Hematopoietic multipotent progenitor cell treated with erythropoietin and hydrocortisone succinate and interleukin-3 and kit ligand, for 15 days (in vitro differentiated cells): ENCODE data around the gene ITPA.

Experiments used
- DNase-seq: peaks from one replicate; pipeline ENCODE4 v3.0.0-alpha.2; 2015; ENCODE audit warnings: low spot score

Gene ITPA

DNA sequence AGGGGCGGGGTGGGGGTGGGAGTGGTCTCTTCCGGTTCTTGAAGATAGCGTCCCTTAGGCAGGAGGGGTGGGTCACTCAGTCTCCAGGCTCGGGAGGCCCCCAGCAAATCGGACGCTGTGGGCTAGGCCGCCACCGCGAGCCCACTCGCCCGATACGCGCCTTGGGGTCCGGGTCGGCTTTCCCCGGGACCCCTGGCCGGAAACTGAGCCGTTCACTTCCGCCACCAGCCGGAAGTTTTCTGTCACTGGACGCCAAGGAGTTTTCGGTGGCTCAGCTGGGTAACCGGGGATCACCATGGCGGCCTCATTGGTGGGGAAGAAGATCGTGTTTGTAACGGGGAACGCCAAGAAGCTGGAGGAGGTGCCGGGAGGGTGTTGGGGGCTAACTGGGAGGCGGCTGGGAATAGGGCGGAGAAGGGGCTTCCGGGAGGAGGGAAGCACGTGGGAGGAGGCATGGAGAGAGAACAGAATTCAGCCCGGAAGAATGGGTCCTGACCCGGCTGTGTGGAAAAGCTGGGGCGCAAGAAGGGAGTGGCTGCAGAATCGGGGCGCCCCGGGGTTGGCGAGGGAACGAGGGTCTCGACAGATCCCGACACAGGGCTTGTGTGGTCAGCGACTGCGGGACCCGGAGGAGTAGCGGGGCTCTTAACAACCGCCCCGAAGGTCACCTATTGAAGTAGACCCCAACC, at the start of gene ITPA:
Gene ITPA (plus strand): TSS at position 242 of the 689 bp plus-strand sequence. CDS start 54 bp downstream, at position 296.
- peak; percentile 48 for DNase-seq

- no peak for DNase-seq
Measured at GRCh38 chr20:3160418-3160817, 48.9 kb upstream of the ITPA start.

DNA sequence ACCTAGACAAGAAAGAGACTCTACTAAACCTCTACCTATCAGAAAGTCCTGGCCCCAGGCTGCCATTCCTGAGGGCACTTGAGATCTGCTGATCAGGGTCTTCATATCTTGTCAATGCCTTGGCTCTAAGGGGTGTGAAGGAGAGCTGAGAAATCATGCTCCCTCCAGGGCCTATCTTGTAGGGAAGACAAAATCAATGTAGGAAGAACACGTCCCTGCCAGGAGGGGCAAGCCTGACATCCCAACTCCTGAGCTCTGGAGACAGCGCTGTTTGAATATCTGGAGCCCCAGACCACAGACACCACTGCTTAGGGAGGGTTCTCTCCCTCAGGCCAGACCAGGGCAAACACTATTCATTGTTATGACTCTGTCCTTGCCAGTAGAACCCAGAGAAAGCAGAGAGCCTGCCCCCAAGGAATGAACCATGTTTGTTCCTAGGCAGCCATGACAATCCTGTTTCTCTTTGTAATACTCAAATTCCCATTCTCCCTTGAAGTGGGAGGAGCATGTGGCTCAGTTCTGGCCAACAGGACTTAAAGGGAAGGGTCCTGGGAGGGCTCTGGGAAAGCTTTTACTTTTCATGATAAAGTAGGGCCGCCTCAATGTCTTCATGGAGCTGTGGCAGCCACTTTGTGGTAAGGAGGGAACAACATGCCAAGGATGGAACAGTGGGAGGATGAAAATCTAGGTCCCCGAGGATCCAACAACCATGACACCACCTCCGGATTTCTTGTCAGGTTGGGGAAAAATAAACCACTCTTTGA, 47.8 kb upstream of the ITPA start:
- DNase-seq = no peak

GRCh38 chr20:3162080-3162611, 47.2 kb upstream of the ITPA start:
- no peak for DNase-seq

DNA sequence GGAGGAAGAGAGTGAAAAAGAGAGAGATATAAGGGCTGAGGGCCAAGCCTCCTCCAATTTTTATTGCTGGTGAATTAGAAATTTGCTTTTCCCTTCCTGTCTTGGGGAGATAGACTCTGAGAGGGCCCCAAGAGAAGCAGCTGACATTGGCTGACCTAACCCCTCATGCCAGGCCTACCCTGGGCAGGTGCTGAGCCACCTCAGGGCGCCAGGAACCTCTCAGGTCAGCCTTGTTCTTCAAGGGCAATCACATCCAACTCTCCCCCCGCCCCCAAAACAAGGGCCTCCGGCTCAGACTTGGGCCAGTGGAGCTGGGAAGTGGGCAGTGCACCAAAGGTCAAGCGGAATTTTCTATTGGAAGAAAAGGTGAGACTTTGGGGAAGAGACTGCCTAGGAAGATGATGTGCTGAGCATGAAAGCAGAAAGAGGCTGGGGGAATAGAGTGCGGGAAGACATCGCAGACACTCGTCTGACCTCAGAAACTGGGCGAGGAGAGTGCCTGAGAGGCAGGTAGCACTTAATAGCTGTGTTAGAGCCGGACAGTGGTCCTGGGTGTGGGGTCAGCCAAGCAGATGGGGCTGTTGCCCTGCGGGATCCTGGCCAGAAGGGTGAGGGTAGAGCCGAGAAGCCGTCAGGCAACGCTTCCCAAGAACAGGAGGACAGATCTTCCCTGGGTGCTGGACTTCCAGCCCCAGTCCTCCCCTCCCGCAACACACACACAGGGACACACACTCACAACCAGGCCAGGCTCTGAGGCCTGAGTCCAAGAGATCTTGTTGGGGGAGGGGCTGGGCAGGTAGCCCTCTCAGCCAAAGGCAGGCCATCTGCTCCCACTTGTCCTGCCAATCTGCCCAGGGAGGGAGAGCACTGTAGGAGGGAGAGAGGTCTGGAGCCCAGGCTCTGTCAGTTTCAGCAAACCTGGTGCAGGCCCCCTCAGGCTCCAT, 45.9 kb upstream of the ITPA start:
- no peak for DNase-seq

DNA sequence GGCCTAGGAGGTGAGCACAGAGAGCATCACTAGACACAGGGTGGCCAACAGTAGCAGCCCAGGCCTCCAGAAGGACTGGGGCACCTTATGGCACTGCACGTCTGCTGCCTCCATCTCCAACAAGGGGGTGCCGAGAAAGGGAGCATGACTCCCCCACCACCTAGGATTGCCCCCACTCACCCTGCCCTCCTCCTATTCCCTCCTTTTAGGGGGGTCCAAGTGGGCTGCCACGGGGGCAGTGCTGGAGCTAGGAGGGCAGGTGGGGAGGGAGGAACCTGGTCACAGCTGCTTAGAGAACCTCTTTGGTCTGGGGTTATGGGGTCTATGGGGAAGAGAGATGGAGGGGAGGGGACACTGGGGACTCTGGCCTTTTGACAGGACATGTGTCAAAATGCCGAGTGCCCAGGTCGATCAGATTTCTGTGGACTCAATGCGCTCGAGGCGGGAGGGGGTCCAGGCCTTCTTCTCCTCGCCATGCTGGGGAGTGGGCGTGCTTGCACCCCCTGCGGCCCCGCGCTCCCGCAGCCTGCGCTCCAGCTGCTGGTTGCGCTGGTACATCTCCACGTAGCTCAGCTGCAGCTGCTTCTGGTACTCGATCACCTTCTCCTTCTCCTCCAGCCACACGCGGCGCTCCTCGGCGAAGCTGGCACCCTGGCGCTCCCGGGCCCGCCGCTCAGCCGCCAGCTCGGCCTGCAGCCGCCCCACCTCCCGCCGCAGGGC, 45.1 kb upstream of the ITPA start:
- DNase-seq = no peak

DNA sequence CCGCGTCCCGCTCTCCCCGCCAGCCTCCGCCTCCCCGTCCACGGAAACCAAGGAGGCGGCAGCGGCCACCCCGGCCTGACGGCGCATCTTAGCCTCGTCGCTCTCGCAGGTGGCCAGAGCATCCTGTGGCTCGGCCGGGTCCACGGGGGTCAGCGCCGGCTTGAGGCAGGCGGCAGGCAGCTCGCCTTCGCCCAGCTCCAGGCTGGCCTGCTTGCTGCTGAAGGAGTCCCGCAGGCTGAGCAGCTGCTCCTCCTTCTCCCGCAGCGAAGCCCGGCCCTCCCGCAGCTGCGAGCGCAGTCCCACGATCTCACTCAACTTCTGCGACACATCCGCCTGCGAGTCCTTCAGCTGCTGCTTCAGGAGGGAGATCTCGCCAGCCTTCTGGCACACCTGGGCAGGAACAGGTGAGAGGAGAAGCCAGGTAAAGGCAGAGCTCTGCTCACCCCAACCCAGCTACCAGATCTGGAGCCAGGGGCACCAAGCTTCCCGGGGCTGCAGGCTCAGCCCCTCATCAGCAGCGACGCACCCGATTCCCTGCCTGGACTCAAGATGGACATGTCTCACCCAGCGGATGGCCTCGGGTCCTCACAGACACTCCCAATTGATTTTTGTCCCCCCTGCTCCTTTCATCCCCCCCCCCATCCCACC, 44.4 kb upstream of the ITPA start:
- DNase-seq = no peak

DNA sequence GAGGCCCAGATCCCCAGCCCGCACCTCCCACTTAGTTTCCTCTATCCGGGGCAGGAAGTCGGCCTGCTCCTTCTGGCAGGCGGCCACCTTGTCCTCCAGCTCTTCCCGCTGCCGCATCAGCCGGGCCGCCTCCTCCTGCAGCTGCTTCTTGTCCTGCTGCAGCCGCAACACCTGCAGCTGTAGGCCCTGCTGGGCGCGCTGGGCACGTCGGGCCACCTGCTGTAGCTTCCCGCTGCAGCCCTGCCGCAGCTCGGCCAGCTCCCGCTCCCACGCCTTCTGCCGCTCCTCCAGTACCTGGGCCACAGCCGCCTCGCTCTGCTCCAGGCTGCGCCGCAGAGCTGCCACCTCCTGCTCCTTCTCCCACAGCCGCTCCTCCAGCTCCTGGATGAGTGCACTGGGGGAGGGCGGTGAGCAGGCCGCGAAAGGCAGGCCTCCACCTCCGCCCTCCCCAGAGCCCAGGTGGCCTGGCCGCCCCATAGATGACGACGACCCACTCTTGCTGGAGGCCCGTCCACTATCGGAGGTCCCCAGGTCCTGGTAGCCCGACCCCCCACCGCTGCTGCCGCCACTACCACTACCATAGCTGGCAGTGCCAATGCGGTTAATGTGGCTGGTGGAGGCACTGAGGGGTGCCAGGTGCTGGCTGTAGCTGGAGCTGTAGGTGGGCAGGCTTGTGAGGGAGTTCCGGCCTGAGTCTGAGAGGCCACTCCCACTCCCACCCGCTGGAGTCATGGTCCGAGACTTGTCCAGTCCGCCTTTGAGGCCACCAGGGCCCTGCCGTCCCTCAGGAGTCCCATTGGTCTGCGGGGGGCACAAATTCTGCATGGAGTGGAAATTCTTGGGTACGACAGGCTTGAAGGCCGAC, 43.6 kb upstream of the ITPA start:
- no peak for DNase-seq

- no peak for DNase-seq
Measured at GRCh38 chr20:3166338-3166912, 42.9 kb upstream of the ITPA start.

GRCh38 chr20:3166913-3167342, 42.4 kb upstream of the ITPA start:
- DNase-seq = no peak

GRCh38 chr20:3167738-3168078, 41.6 kb upstream of the ITPA start:
- DNase-seq = no peak

DNA sequence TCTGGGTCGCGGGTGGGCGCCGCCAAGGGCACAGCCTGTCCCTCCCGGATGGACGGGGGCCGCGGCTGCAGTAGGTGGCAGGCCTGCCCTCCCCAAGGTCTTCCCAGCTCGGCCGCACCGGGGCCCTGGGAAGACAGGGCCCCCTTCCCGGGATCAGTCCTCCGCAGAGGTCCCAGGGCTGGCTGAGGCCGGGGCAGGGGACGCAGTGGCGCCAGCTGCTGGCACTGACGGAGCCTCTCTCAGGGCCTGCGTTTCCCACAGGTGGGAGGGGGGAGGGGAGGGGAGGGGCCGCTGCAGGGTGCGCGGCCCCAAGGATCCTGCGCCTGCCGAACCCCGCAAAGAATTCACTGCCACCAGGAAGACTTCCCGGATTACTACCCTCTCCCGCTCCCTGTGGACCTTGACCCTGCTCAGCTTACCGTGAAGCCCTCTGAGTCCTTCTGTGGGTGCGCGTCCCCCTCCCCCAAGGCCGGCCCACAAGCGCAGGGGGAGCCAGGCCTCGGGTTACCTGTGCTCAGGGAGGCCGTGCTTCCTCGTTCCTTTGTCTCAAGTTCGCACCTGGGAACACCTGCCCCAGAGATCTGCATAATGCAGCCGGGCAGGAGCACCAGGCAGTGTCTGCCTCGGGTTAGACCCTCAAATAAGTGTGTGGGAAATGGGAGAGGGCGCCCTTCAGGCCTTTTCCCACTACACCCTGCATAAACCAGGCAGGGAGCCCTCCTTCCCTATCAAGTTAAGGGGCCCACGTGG, 41.0 kb upstream of the ITPA start:
- no peak for DNase-seq

DNA sequence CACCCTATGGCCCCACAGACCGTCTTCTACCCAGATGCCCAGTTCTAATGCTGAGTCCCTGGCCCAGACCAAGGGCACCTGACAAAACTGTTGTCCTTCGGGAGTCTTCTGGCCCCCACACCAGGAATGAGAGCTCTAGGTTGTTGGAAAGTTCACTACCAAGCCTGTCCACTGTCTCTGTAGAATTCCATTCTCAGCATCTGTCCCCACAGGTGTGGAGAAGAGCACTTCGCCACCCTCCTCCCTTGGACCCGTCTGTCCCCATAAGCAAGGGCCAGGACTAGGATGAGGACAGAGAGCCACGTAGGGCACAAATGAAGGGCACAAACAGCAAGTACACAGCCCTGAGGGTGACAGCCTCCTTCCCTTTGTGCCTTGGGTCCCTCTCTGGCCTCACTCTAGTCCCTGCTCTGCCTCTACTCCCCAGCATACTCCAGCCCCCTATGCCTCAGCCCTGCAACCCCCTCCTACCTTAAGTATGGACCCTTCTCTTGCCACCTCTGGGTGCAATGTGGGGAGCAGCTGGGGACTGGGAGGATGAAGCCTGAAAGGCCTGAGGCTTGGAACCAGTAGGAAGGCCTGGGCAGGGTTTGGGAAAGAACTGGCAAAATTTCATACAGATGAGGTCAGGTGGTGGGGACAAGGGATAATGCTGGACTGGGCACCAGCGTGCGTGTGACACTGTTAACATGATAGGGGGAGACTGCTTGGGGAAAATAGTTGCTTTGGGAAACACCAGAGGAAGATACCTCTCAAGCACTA, 40.3 kb upstream of the ITPA start:
- DNase-seq = no peak

GRCh38 chr20:3171391-3172125, 37.7 kb upstream of the ITPA start:
- no peak for DNase-seq

- DNase-seq = no peak
Measured at GRCh38 chr20:3172126-3172932, 37.0 kb upstream of the ITPA start.

GRCh38 chr20:3172933-3173609, 36.2 kb upstream of the ITPA start, which contains the start of gene LZTS3:
Gene LZTS3 (minus strand): TSS chr20:3173549. CDS start chr20:3167163, 6,386 bp downstream.
- DNase-seq = peak; percentile 49
